SKM-1 (cell line): ENCODE results near the gene RAX.
"Not testable (repeated sequence)": the region's sequence is repeated elsewhere in the genome, so short reads cannot be mapped to it uniquely, and the experiment has no call there.

Source experiments
- DNase-seq: peaks from one replicate; lab custom pipeline; 2025; ENCODE audit not compliant: unreplicated experiment; lab: John Stamatoyannopoulos, UW

Gene RAX

DNA sequence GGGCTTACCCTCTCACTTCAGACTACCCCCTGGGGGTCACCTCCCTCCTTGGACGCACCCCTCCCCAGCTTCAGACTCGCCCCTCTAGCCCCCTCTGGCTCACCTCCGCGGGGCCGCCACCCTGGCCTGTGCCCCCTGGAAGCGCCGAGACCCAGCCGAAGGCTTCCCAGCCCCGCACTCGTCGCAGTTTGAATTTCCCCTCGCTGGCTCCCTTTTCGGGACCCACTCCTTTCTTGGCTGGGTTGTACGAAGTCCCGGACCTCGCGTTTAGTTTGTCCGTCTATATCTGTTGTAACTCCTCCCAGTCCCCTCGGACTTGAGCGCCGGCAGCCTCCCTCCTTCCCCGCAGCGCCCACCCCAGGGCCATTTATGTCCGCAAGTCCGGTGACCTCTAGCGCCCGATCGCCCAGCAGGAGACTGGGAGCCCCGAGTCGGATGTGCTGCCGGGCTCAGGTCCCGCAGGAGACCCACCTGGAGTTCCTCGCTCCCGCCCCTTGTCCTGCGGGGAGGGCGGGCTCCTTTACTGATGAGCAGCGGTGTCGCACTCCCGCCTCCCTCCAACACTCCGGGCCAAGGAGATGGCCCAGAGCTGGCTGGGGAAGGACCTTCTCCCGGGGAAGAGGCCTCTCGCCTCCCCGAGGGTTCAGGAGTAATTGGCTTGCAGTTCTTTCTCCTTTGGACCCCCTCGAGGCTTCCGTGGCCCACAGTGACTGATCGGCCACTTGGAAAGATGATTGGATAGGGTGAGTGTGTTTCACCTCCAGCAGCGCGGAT lies 692 bp upstream of the RAX start:
- DNase-seq, result no peak

GRCh38 chr18:59272221-59272888 lies 899 bp downstream of the RAX start:
- no peak for DNase-seq

GRCh38 chr18:59271606-59272220 lies 1.5 kb downstream of the RAX start:
- no peak for DNase-seq

DNA sequence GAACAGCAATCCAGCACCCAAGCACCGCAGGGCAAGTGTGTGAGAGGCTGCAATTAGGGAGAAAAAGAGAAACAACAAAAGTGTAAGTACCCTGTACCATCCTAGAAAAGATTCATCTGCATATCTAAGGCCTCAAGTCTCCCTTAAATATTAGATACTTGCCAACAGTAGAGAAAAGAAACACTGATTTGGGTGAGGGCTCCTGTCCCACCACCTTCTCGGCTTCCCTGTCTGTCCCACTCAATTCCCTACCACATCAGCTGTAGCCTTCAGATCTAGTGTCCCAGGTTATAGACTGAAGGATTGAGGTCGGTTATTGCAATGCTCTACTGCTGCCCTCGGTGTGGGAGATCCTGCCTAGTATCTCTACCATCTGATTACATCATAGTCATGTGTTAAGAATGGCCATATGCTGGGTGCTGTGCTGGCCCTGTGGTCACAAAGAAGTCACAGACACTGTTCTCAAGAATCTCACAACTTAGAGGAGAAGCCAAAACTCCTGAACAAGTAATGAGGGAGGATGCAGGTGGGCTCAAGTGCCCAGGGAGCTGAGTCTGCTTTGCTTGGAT lies 2.5 kb downstream of the RAX start:
- DNase-seq, result no peak

DNA sequence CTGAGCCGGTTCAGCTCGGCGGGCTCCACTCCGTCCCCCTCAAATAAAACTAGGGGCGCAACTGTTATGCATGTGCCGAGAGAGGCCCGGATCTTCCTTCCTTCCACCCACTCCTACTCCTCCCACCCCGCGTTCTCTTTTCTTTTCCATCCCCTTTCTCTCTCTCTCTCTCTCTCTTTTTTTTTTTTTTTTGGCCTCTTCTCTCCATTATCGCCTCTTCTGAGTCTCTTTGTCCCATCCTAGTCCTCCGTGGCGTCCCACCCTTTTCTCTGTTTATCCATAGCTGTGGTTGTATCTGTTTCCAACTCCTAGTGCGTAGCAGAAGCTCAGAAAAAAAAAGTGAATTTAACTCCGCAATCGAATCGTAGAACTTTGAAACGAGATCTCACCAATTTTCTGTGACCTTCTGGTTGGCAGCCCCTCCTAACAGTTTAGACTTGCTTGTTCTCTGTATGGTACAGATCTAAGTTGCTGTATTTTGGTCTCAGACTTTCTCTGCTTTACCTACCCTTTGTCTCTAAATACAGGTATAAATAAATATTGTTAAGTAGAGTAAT lies 3.6 kb downstream of the RAX start:
- no peak for DNase-seq

- no peak for DNase-seq
These were observed 4.3 kb downstream of the RAX start for GRCh38 chr18:59268721-59269562.

DNA sequence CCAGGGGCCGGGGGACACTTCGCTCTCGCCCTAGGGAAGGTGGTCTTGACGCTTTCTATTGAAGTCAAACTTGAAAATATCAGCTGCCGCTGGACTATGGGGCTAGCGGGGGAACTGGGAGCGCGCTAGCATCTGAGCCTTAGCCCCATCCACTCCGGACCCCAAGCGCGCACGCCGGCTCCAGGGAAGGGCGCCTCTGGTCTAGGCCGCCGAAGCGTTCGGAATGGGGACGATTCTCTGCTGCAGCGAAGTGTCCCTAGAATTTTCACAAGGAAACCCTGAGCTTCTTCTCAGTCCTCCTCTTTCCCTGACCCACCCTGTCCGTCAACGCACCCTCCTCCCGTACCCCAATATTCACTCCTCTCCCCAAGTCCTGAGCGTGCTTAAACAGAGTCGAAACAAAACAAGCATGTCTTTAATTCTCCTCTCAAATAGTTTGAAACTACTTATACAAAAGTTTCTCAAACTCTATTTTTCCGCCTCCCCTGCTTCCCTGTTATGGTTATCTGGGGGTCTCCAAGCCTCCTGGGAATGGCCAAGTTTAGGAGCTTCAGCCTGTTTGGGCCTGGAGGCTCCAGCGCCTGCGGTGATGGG lies 5.0 kb downstream of the RAX start:
- DNase-seq, result no peak

- DNase-seq, result no peak
These were observed 5.6 kb downstream of the RAX start for GRCh38 chr18:59267503-59268126.

DNA sequence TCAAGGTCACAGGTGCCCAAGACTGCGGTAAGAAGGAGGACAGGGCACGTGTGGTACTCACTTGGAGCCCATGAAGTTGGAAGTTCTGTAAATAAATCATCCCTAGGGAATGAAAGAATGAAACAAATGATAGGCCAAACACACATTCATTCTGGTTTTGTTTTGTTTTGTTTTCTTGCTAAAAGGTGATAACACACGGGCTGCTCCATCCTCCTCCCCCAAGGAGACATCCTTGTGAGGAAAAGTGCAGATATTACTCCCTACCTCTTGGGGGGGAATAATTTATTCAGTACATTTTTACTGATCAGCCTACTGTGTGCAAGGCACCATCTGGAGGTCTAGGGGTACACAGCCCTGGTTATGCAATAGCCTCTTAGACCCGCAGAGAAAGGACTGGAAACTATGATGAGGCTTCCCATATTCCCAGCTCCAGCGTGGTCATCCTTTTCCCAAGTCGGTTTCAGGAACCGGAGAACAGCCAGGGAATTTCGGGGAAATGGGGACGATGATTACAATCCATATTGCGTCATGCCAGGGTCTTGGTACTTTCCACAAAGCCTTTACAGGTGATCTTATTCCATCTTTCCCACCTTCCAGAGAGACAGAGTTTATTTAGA lies 6.3 kb downstream of the RAX start:
- no peak for DNase-seq

DNA sequence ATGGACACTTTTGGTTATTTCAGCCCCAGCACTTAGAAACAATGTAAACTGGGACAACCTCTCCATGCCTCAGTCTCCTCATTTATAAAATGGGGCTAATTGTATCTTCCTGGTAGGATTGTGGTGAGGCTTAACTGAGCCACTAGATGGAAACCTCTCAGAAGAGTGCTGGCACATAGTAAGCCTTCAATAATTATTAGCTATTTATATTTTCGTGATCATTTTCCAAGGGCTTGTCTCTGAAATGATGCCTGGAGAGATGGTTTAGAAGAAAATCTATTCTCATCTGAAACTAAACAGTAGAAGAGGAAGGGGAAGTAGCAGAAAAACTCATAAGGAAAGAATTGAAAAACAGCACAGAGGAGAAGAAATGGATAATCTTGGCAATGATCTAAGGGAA lies 6.8 kb downstream of the RAX start:
- DNase-seq, result no peak

- no peak for DNase-seq
These were observed 7.3 kb downstream of the RAX start for GRCh38 chr18:59265974-59266369.

GRCh38 chr18:59265246-59265973 lies 7.8 kb downstream of the RAX start:
- no peak for DNase-seq

GRCh38 chr18:59264651-59265245 lies 8.5 kb downstream of the RAX start:
- DNase-seq, result no peak

GRCh38 chr18:59264121-59264571 lies 9.1 kb downstream of the RAX start:
- no peak for DNase-seq

GRCh38 chr18:59263661-59264060 lies 9.6 kb downstream of the RAX start:
- no peak for DNase-seq

- DNase-seq, result not testable (repeated sequence)
These were observed 11.0 kb downstream of the RAX start for GRCh38 chr18:59262243-59262642.

DNA sequence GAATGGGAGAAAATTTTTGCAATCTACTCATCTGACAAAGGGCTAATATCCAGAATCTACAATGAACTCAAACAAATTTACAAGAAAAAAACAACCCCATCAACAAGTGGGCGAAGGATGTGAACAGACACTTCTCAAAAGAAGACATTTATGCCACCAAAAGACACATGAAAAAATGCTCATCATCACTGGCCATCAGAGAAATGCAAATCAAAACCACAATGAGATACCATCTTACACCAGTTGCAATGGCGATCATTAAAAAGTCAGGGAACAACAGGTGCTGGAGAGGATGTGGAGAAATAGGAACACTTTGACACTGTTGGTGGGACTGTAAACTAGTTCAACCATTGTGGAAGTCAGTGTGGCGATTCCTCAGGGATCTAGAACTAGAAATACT lies 11.4 kb downstream of the RAX start:
- not testable (repeated sequence) for DNase-seq

GRCh38 chr18:59255491-59255890 lies 17.8 kb downstream of the RAX start:
- not testable (repeated sequence) for DNase-seq
